ENCODE measurements around the gene GSTCD.
"Not testable (repeated sequence)": the region's sequence is repeated elsewhere in the genome, so short reads cannot be mapped to it uniquely, and the experiment has no call there.

Gene GSTCD

DNA sequence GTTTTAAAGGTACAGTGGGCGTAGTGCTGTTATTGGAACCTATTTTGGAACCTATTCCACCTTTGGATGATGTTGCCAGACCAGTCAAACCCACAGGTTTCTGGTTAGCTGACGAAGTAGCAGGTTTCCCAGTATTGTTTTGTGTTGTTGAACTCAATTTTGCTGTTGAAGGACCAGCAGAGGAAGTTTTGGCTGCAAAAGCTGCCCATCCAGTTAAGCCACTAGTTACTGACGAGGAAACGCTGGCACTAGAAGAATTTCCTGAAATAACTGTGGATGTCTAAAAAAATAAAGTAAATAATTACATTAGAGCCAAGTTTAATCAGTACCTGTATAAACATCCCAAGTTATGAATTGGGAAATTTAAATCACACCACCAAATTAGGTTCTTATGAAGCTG, 25.5 kb upstream of the GSTCD start:
- no peaks in the 10 kb centered on the region for H3K9me2 ChIP-seq (replicated peaks; ENCODE audit: control insufficient read depth, low read length)
- no peak overlapping the region for H3K4me2 ChIP-seq (ENCODE audit: low read length)
- H3K27ac ChIP-seq (ENCODE audit: low read depth, low read length) = no peak overlapping the region
- no peaks in the 10 kb centered on the region for H4K20me1 ChIP-seq (ENCODE audit: control insufficient read depth, insufficient read depth, low read depth, low read length)
- TF ChIP-seq, protein P1, sequence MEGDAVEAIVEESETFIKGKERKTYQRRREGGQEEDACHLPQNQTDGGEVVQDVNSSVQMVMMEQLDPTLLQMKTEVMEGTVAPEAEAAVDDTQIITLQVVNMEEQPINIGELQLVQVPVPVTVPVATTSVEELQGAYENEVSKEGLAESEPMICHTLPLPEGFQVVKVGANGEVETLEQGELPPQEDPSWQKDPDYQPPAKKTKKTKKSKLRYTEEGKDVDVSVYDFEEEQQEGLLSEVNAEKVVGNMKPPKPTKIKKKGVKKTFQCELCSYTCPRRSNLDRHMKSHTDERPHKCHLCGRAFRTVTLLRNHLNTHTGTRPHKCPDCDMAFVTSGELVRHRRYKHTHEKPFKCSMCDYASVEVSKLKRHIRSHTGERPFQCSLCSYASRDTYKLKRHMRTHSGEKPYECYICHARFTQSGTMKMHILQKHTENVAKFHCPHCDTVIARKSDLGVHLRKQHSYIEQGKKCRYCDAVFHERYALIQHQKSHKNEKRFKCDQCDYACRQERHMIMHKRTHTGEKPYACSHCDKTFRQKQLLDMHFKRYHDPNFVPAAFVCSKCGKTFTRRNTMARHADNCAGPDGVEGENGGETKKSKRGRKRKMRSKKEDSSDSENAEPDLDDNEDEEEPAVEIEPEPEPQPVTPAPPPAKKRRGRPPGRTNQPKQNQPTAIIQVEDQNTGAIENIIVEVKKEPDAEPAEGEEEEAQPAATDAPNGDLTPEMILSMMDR (IDR thresholded peaks at IDR 0.05; ENCODE audit: low read depth, low read length, poor library complexity, severe bottlenecking) = no peak
- TF ChIP-seq EZH2phosphoT487 (IDR thresholded peaks at IDR 0.05; ENCODE audit: borderline replicate concordance, low read length) = no peak
- H3K4me1 ChIP-seq (ENCODE audit: control insufficient read depth, low read length) = no peaks in the 10 kb centered on the region
- no peaks in the 10 kb centered on the region for H3K9me3 ChIP-seq (ENCODE audit: control insufficient read depth, insufficient read depth, low read length)
- no peaks in the 10 kb centered on the region for H3K79me2 ChIP-seq (ENCODE audit: control insufficient read depth, low read length)
- no peaks in the 10 kb centered on the region for H3F3A ChIP-seq (ENCODE audit: control insufficient read depth, insufficient read depth)
- H3K36me3 ChIP-seq (ENCODE audit: control insufficient read depth, low read length) = peaks cover 40% of the 10 kb centered on the region
- H3K4me3 ChIP-seq (ENCODE audit: low read length) = no peak overlapping the region
- no peaks in the 10 kb centered on the region for H3K27me3 ChIP-seq (ENCODE audit: control insufficient read depth, low read length)

DNA sequence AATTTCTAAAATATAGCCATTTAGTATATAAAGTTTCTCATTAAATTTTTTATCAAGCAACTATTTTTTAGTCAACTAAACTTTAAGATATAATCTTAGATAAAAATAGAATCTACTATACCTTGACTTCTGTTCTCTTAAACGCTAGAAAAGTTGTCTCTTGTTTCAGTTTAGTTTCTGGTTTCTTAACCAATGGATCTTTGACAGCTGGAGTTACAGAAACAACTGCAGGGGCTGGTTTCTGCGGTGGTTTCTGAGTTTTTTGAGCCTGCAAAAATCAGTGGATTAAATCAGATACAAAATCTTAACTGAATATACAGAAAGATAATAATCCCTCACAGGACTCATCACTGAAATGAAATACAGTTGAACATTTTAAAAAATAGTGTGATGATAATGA, 22.0 kb upstream of the GSTCD start:
- no peak for TF ChIP-seq EZH2phosphoT487 (IDR thresholded peaks at IDR 0.05; ENCODE audit: borderline replicate concordance, low read length)
- TF ChIP-seq, protein P1 (IDR thresholded peaks at IDR 0.05; ENCODE audit: low read depth, low read length, poor library complexity, severe bottlenecking) = no peak
- H3K4me2 ChIP-seq (ENCODE audit: low read length) = no peak overlapping the region
- no peaks in the 10 kb centered on the region for H3K9me2 ChIP-seq (replicated peaks; ENCODE audit: control insufficient read depth, low read length)
- H3K79me2 ChIP-seq (ENCODE audit: control insufficient read depth, low read length) = no peaks in the 10 kb centered on the region
- peaks cover 66% of the 10 kb centered on the region for H3K36me3 ChIP-seq (ENCODE audit: control insufficient read depth, low read length)
- H4K20me1 ChIP-seq (ENCODE audit: control insufficient read depth, insufficient read depth, low read depth, low read length) = no peaks in the 10 kb centered on the region
- H3K27me3 ChIP-seq (ENCODE audit: control insufficient read depth, low read length) = no peaks in the 10 kb centered on the region
- no peak overlapping the region for H3K27ac ChIP-seq (ENCODE audit: low read depth, low read length)
- H3K4me1 ChIP-seq (ENCODE audit: control insufficient read depth, low read length) = no peaks in the 10 kb centered on the region
- no peak overlapping the region for H3K4me3 ChIP-seq (ENCODE audit: low read length)
- no peaks in the 10 kb centered on the region for H3K9me3 ChIP-seq (ENCODE audit: control insufficient read depth, insufficient read depth, low read length)
- H3F3A ChIP-seq (ENCODE audit: control insufficient read depth, insufficient read depth) = no peaks in the 10 kb centered on the region

DNA sequence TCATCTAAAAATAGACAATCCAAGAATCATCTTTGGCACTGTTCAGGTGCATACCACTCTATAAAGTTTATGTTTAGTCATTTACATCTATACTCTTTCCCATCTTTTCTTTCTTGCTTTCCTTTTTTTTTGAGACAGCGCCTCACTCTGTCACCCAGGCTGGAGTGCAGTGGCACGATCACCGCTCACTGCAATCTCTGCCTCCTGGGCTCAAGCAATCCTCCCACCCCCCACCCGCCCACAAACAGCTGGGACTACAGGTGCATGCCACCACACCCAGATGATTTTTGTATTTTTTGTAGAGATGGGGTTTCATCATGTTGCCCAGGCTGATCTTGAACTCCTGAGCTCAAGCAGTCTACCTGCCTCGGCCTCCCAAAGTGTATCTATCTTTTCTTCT, 13.8 kb upstream of the GSTCD start:
- H3K27ac ChIP-seq (ENCODE audit: low read depth, low read length); H3K4me1 ChIP-seq (ENCODE audit: control insufficient read depth, low read length); H3K4me2 ChIP-seq (ENCODE audit: low read length); H3K9me3 ChIP-seq (ENCODE audit: control insufficient read depth, insufficient read depth, low read length); H3K9me2 ChIP-seq (replicated peaks; ENCODE audit: control insufficient read depth, low read length); H4K20me1 ChIP-seq (ENCODE audit: control insufficient read depth, insufficient read depth, low read depth, low read length); H3K4me3 ChIP-seq (ENCODE audit: low read length); H3F3A ChIP-seq (ENCODE audit: control insufficient read depth, insufficient read depth); H3K79me2 ChIP-seq (ENCODE audit: control insufficient read depth, low read length); H3K27me3 ChIP-seq (ENCODE audit: control insufficient read depth, low read length): not testable (repeated sequence)
- peaks cover 66% of the 10 kb centered on the region for H3K36me3 ChIP-seq (ENCODE audit: control insufficient read depth, low read length)

DNA sequence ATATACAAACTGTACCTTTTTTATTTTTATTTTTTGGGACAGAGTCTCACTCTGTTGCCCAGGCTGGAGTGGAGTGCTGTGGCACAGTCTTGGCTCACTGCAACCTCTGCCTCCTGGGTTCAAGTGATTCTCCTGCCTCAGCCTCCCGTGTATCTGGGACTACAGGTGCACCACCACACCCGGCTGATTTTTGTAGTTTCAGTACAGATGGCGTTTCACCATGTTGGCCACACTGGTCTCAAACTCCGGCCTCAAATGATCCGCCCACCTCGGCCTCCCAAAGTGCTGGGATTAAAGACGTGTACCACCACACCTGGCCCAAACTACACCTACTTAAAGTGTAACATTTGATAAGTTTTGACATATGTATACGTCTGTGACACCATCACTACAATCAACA, 12.8 kb upstream of the GSTCD start:
- H3K27me3 ChIP-seq (ENCODE audit: control insufficient read depth, low read length); H3K4me3 ChIP-seq (ENCODE audit: low read length); H3K9me3 ChIP-seq (ENCODE audit: control insufficient read depth, insufficient read depth, low read length); H3K27ac ChIP-seq (ENCODE audit: low read depth, low read length); H3K79me2 ChIP-seq (ENCODE audit: control insufficient read depth, low read length); H4K20me1 ChIP-seq (ENCODE audit: control insufficient read depth, insufficient read depth, low read depth, low read length); H3K9me2 ChIP-seq (replicated peaks; ENCODE audit: control insufficient read depth, low read length); H3K4me1 ChIP-seq (ENCODE audit: control insufficient read depth, low read length); H3K4me2 ChIP-seq (ENCODE audit: low read length); H3F3A ChIP-seq (ENCODE audit: control insufficient read depth, insufficient read depth): not testable (repeated sequence)
- H3K36me3 ChIP-seq (ENCODE audit: control insufficient read depth, low read length) = peaks cover 63% of the 10 kb centered on the region
